IPS DF 6.9 (cell line): Measurements from ENCODE around the gene BLNK.

Source experiments
- DNase-seq: peaks from one replicate; pipeline ENCODE4 v3.0.0-alpha.2; 2013; ENCODE audit warnings: low read depth, low spot score
- H3K27ac ChIP-seq: one replicate; pipeline ENCODE4 v1.5.1; 2013; ENCODE audit warnings: low read length, control low read depth
- H3K27me3 ChIP-seq: 2 replicates; pipeline ENCODE4 v1.6.1; 2013; ENCODE audit warnings: mild to moderate bottlenecking, low read length; ENCODE audit not compliant: control insufficient read depth, insufficient read depth
- H3K36me3 ChIP-seq: 2 replicates; pipeline ENCODE4 v1.6.1; 2013; ENCODE audit warnings: low read length; ENCODE audit not compliant: control insufficient read depth, insufficient read depth
- H3K4me1 ChIP-seq: 2 replicates; pipeline ENCODE4 v1.6.1; 2013; ENCODE audit warnings: low read length; ENCODE audit not compliant: control insufficient read depth, insufficient read depth
- H3K4me3 ChIP-seq: 2 replicates; pipeline ENCODE4 v1.5.1; 2013; ENCODE audit warnings: mild to moderate bottlenecking, low read length
- H3K9me3 ChIP-seq: 2 replicates; pipeline ENCODE4 v1.6.1; 2013; ENCODE audit warnings: low read length, inconsistent platforms; ENCODE audit not compliant: control insufficient read depth, insufficient read depth
- WGBS: extraction: QIAGEN DNeasy Blood & Tissue Kit; methylation state at CpG from one replicate; pipeline ENCODE4 v1.1.7; 2013; ENCODE audit warnings: mixed read lengths, missing lambda C conversion rate; ENCODE audit not compliant: insufficient read length, insufficient coverage; 5-methylcytosine and 5-hydroxymethylcytosine counted together

The BLNK gene

DNA sequence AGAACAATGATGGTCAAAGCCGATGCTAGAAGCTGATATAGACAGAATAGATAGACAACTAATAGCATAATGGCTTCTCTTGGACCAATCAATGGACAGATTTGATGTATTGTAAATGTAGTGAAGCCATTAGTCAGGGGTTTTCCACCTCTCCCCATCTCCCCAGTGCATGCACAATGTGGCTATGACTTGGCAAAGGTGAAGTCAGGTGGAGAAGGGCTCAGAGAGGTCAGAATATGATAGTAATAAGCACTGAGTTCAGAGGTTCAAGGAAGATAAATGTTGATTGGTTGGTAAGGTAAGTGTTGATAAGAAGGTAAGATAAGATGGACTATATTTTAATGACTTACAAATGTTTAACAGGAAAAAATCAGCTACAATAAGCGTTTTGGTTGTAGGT is 28.5 kb downstream of the BLNK start:
- no peaks in the 10 kb centered on the region for H3K9me3 ChIP-seq
- no peak overlapping the region for H3K4me3 ChIP-seq
- DNase-seq = no peak
- H3K36me3 ChIP-seq = no peaks in the 10 kb centered on the region
- H3K4me1 ChIP-seq = no peaks in the 10 kb centered on the region
- H3K27me3 ChIP-seq = no peaks in the 10 kb centered on the region
- no CpG with 5 or more reads among the region's 2 CpGs for WGBS
- no peak overlapping the region for H3K27ac ChIP-seq

DNA sequence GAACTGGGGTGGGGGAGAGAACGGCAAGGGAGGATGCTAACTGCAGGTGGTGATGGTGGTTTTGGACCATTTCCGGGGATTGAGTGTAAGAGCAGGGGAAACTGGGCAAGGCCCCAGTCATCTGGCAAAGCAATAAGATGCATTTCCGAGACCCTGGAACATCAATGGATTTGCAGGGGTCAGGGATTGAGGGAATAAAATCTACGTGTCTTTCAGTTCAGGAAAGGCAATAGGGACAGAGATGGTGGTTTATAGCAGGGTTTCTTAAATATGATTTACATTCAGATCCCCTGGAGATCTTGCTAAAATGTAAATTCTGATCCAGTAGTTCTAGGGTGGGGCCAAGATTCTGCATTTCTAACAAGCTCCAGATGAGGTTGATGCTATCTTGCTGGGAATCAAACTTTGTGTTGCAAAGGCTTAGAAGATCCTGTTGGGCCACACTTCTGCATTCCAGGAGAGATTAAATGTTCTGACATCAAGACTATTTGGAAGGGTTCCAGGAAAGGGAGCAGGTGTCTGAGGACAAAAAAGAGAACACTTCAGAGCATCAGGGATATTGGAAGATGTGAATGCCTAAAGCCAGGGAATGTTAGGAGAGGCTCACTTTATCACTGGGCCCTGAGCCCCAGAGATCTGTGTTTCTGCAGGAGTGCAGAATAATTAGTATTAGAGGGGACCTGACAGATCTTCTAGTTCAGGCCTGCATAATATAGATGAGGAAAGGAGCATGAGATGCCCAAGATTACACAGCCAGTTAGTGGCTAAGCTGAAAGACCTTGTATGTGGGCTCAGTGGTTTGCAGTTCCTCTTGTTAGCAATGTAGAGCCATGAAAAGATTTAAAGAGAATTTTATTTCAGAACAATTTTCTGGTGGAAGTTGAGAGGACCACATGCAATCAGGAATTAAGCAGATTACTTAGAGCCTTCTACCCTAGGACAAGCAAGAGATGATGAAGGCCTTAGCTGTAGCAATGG is 32.4 kb downstream of the BLNK start:
- DNase-seq = no peak
- Histone ChIP-seq H3K9me3 (no peaks in the 10 kb centered on the region), H3K36me3 (no peaks in the 10 kb centered on the region), H3K27ac (no peak overlapping the region), H3K27me3 (no peaks in the 10 kb centered on the region), H3K4me1 (no peaks in the 10 kb centered on the region), H3K4me3 (no peak overlapping the region)
- no CpG with 5 or more reads among the region's 4 CpGs for WGBS

- no peak for DNase-seq
- H3K4me1 ChIP-seq = no peaks in the 10 kb centered on the region
- no peak overlapping the region for H3K4me3 ChIP-seq
- H3K27me3 ChIP-seq = no peaks in the 10 kb centered on the region
- no peaks in the 10 kb centered on the region for H3K9me3 ChIP-seq
- no peaks in the 10 kb centered on the region for H3K36me3 ChIP-seq
- no peak overlapping the region for H3K27ac ChIP-seq
- no CpG with 5 or more reads among the region's 1 CpG for WGBS
Measured at GRCh38 chr10:96236876-96237275, 34.5 kb downstream of the BLNK start.

DNA sequence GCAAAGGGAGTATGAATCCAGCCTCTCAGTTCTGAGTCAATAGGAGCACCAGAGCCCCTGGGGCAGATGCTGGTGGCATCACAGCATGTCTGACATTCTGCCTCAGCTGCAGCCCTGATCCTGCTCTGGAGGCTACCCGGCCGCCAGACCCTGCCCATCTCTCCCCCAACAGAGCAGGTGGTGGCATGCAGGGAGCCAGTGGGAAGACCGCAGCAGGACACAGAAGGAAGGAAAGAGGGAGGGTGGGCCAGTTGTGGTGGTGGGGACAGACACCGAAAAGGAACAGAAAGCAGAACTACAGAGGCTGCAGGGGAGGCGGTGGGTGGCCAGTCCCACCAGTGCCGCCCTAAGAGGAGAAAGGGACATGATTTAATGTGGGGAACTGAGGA is 35.3 kb downstream of the BLNK start:
- Histone ChIP-seq H3K9me3 (no peaks in the 10 kb centered on the region), H3K27me3 (no peaks in the 10 kb centered on the region), H3K27ac (no peak overlapping the region), H3K4me1 (no peaks in the 10 kb centered on the region), H3K4me3 (no peak overlapping the region), H3K36me3 (no peaks in the 10 kb centered on the region)
- no peak for DNase-seq
- no CpG with 5 or more reads among the region's 6 CpGs for WGBS

- H3K27ac ChIP-seq = no peak overlapping the region
- no peaks in the 10 kb centered on the region for H3K36me3 ChIP-seq
Measured at GRCh38 chr10:96235326-96236089, 35.9 kb downstream of the BLNK start.

GRCh38 chr10:96233959-96234358 is 37.4 kb downstream of the BLNK start:
- no peaks in the 10 kb centered on the region for H3K4me1 ChIP-seq
- WGBS = no CpG with 5 or more reads among the region's 2 CpGs

More at GRCh38 chr10:96235326-96236089, 35.9 kb downstream of the BLNK start:
- Histone ChIP-seq H3K4me1 (no peaks in the 10 kb centered on the region), H3K4me3 (no peak overlapping the region), H3K27me3 (no peaks in the 10 kb centered on the region), H3K9me3 (no peaks in the 10 kb centered on the region)
- DNase-seq = no peak
- WGBS = no CpG with 5 or more reads among the region's 8 CpGs

GRCh38 chr10:96230527-96230926 is 40.8 kb downstream of the BLNK start:
- no peaks in the 10 kb centered on the region for H3K36me3 ChIP-seq
- H3K27ac ChIP-seq = no peak overlapping the region
- no peaks in the 10 kb centered on the region for H3K9me3 ChIP-seq
- no peak for DNase-seq
- no peaks in the 10 kb centered on the region for H3K27me3 ChIP-seq
- WGBS = no CpG with 5 or more reads among the region's 6 CpGs
- no peaks in the 10 kb centered on the region for H3K4me1 ChIP-seq
- no peak overlapping the region for H3K4me3 ChIP-seq

More at GRCh38 chr10:96233959-96234358, 37.4 kb downstream of the BLNK start:
- no peaks in the 10 kb centered on the region for H3K27me3 ChIP-seq
- H3K27ac ChIP-seq = no peak overlapping the region
- H3K4me3 ChIP-seq = no peak overlapping the region
- no peak for DNase-seq
- no peaks in the 10 kb centered on the region for H3K9me3 ChIP-seq
- no peaks in the 10 kb centered on the region for H3K36me3 ChIP-seq

DNA sequence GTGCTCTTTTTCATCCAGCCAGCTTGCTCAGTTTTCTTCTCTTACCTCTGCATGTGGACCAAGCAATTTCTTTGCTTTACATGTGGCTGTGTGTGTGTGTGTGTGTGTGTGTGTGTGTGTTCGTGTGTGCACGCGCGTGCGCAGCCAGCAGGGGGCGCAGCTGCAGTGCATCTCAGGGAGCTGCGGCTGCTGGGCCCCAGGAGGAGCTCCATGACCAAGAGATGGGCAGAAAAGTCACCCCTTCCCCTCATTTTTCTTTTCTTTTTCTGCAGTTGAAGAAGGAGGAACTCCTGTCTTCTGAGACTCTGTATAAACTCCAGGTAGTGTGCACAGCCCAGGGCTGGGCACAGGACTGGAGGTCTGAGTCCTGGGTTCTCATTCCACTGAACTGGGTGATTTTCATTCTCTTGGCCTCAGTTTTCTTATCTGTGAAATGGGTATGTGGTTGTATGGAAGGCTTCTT is 41.8 kb downstream of the BLNK start:
- no CpG with 5 or more reads among the region's 7 CpGs for WGBS
- no peak overlapping the region for H3K27ac ChIP-seq
- peak; percentile 43 for DNase-seq
- H3K27me3 ChIP-seq = no peaks in the 10 kb centered on the region
- no peaks in the 10 kb centered on the region for H3K9me3 ChIP-seq
- no peaks in the 10 kb centered on the region for H3K36me3 ChIP-seq
- no peaks in the 10 kb centered on the region for H3K4me1 ChIP-seq
- no peak overlapping the region for H3K4me3 ChIP-seq

DNA sequence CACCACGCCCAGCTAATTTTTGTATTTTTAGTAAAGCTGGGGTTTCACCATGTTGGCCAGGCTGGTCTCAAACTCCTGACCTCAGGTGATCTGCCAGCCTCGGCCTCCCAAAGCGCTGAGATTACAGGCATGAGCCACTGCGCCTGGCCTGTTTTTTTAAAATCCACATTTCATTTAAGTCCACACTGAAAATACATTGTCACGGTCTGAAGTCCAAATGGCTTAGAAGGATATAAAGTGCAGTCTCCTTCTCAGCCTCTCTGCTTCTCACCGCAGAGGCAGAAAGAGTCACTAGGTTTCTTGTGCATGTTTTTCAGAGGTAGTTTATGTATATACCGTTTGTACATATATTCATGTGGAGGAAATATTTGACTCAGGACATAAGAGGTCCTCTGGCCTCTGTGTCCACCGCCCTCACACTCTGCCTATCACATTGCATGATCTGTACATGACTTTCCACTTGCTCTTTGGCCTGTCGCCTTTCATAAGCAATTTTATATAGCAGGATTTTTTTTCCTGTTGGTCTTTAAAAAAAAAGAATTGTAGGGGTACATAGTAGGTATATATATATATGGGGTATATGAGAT is 42.9 kb downstream of the BLNK start:
- no CpG with 5 or more reads among the region's 9 CpGs for WGBS
- no peak overlapping the region for H3K4me3 ChIP-seq
- no peaks in the 10 kb centered on the region for H3K9me3 ChIP-seq
- no peaks in the 10 kb centered on the region for H3K36me3 ChIP-seq
- H3K27me3 ChIP-seq = no peaks in the 10 kb centered on the region
- H3K27ac ChIP-seq = no peak overlapping the region
- DNase-seq = no peak
- H3K4me1 ChIP-seq = no peaks in the 10 kb centered on the region

- no peaks in the 10 kb centered on the region for H3K9me3 ChIP-seq
- no peaks in the 10 kb centered on the region for H3K36me3 ChIP-seq
- 0 out of 2 replicates have a peak, but pooled peaks cover 1% of the 10 kb centered on the region for H3K4me1 ChIP-seq
- no CpG with 5 or more reads among the region's 19 CpGs for WGBS
- no peak for DNase-seq
- no peaks in the 10 kb centered on the region for H3K27me3 ChIP-seq
- H3K4me3 ChIP-seq = no peak overlapping the region
- no peak overlapping the region for H3K27ac ChIP-seq
Measured at GRCh38 chr10:96227206-96227605, 44.2 kb downstream of the BLNK start.
